WTC11 (cell line): Measurements from ENCODE around the gene TNFRSF14. TPM values are rescaled to one million over a fixed set of nuclear protein-coding genes. Genes with fewer than 3 reads are reported as not detected.
A peak's percentile ranks its signal among the peaks of the same experiment; 100 is the strongest.

ENCODE experiments used
- ATAC-seq: fragments of 200-7000 bp; cut with Tn5 transposase; 2 replicates; pipeline ENCODE4 v1.10.0; 2021; ENCODE audit warnings: mild to moderate bottlenecking, moderate library complexity
- CTCF ChIA-PET: fragments of 300-600 bp; sonication (Branson Sonifier 250); formaldehyde crosslinking; loops from one replicate; lab custom pipeline; 2021; ENCODE audit warnings: antibody characterized with exemption; lab: Charles Lee
- POLR2A ChIA-PET: fragments of 350-600 bp; sonication (Branson Sonifier 250); formaldehyde crosslinking; loops from one replicate; lab custom pipeline; 2021; ENCODE audit warnings: antibody characterized with exemption; lab: Charles Lee
- DNase-seq: peaks from one replicate; pipeline ENCODE4 v3.0.0; 2021; ENCODE audit warnings: low spot score
- H3K27ac Mint-ChIP-seq: 2 replicates; pipeline ENCODE4 v1.8.0; 2021; ENCODE audit warnings: mixed read lengths
- H3K27me3 Mint-ChIP-seq: 2 replicates; pipeline ENCODE4 v1.8.0; 2021; ENCODE audit warnings: low read depth, mild to moderate bottlenecking, moderate library complexity, mixed read lengths
- H3K36me3 Mint-ChIP-seq: 2 replicates; pipeline ENCODE4 v1.8.0; 2021; ENCODE audit warnings: mixed read lengths
- H3K4me1 Mint-ChIP-seq: 2 replicates; pipeline ENCODE4 v1.8.0; 2022; ENCODE audit warnings: mixed read lengths
- H3K4me3 Mint-ChIP-seq: 2 replicates; pipeline ENCODE4 v1.8.0; 2021; ENCODE audit warnings: mild to moderate bottlenecking, moderate library complexity, mixed read lengths
- H3K9me3 Mint-ChIP-seq: 2 replicates; pipeline ENCODE4 v1.8.0; 2021; ENCODE audit warnings: mixed read lengths
- CREB1 ChIP-seq: sonication (generic); formaldehyde crosslinking; IDR thresholded peaks from 2 replicates; pipeline ENCODE4 v1.8.0; 2023; ENCODE audit warnings: mild to moderate bottlenecking, missing genetic modification reagents
- ELF4 ChIP-seq: sonication (generic); formaldehyde crosslinking; IDR thresholded peaks from 2 replicates; pipeline ENCODE4 v1.8.1; 2022; ENCODE audit warnings: low read depth, mild to moderate bottlenecking, moderate library complexity, missing genetic modification reagents
- ESRRA ChIP-seq: sonication (generic); formaldehyde crosslinking; IDR thresholded peaks from 2 replicates; pipeline ENCODE4 v1.8.1; 2022; ENCODE audit warnings: mild to moderate bottlenecking, missing genetic modification reagents, borderline replicate concordance
- HMGA2 ChIP-seq: fragments of 250-450 bp; sonication (Bioruptor Pico); IDR thresholded peaks from 2 replicates; pipeline ENCODE4 v1.4.0; 2021; ENCODE audit warnings: mild to moderate bottlenecking, moderate library complexity
- IRF2 ChIP-seq: sonication (generic); formaldehyde crosslinking; IDR thresholded peaks from 2 replicates; pipeline ENCODE4 v1.8.0; 2022; ENCODE audit warnings: low read depth, missing genetic modification reagents, borderline replicate concordance
- RELA ChIP-seq: sonication (generic); formaldehyde crosslinking; IDR thresholded peaks from 2 replicates; pipeline ENCODE4 v1.8.1; 2022; ENCODE audit warnings: missing genetic modification reagents, mild to moderate bottlenecking, borderline replicate concordance
- SMAD4 ChIP-seq: sonication (generic); formaldehyde crosslinking; IDR thresholded peaks from 2 replicates; pipeline ENCODE4 v1.8.0; 2022; ENCODE audit warnings: mild to moderate bottlenecking, missing genetic modification reagents
- TEAD4 ChIP-seq: sonication (generic); formaldehyde crosslinking; IDR thresholded peaks from 2 replicates; pipeline ENCODE4 v1.8.0; 2022; ENCODE audit warnings: mild to moderate bottlenecking, missing genetic modification reagents
- total RNA-seq: library from RNA; stranded (reverse); gene quantifications from 3 replicates; pipeline ENCODE4 v1.2.3, GENCODE V29; 2021
- TF ChIP-seq, protein P1 (sequence below): sonication (generic); formaldehyde crosslinking; IDR thresholded peaks from 2 replicates; pipeline ENCODE4 v1.8.0; 2023; ENCODE audit warnings: missing genetic modification reagents
- TF ChIP-seq, protein P2 (sequence below): sonication (generic); formaldehyde crosslinking; IDR thresholded peaks from 2 replicates; pipeline ENCODE4 v1.8.0; 2022; ENCODE audit warnings: mild to moderate bottlenecking, missing genetic modification reagents
- TF ChIP-seq, protein P3 (sequence below): sonication (generic); formaldehyde crosslinking; IDR thresholded peaks from 2 replicates; pipeline ENCODE4 v1.8.0; 2022; ENCODE audit warnings: missing genetic modification reagents
- TF ChIP-seq, protein P4 (sequence below): sonication (generic); formaldehyde crosslinking; IDR thresholded peaks from 2 replicates; pipeline ENCODE4 v1.8.1; 2022; ENCODE audit warnings: low read depth, mild to moderate bottlenecking, moderate library complexity, missing genetic modification reagents, borderline replicate concordance

TNFRSF14 gene
- total RNA-seq, 1 experiment from 2014 or later: 0.87 TPM

DNA sequence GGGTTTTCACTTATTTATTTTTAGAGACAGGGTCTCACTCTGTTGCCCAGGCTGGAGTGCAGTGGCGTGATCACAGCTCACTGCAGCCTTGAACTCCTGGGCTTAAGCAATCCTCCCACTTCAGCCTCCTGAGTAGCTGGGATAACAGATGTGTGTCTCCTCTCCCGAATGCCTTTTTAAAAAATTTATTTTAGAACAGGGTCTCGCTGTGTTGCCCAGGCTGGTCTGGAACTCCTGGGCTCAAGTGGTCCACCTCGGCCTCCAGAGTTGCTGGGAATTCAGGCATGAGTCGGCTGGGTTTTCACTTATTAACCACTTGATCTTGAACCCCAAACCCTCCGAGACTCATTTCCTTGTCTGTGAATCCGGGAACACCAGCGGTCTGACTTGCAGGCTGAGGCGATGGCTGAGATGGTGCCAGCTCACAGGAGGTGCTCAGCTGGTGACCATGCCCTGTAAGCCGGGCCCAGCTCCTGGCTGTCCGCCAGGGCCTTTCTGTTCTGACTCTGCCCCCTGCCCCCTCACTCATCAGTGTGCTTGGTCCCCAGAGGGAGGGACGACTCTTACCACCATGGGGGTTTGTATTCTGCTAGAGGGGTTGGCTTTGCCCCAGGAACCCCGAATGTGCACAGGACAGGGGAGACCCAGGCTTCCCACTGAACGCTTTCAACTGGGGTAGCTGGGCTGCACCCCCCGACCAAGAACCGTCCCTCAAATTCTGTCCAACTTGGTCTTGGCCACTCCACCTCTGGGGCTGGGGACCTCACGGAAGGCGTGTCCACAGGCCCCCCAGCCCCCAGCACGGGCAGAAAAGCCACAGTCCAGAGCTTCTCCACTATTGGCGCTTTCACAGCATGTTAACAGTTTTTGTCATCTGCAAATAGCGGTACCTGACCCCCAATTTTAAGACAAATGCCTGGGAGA is 54.1 kb downstream of the TNFRSF14 start:
- Mint-ChIP-seq H3K27ac (no peak overlapping the region), H3K27me3 (peaks cover 4% of the 10 kb centered on the region), H3K4me3 (no peak overlapping the region), H3K4me1 (no peaks in the 10 kb centered on the region), H3K9me3 (peaks cover 33% of the 10 kb centered on the region), H3K36me3 (peaks cover 12% of the 10 kb centered on the region)
- no peak for ATAC-seq
- no peak for DNase-seq
- POLR2A ChIA-PET: no interaction called here
- TF ChIP-seq TEAD4: no peak
- no peak for TF ChIP-seq HMGA2
- TF ChIP-seq, protein P1, sequence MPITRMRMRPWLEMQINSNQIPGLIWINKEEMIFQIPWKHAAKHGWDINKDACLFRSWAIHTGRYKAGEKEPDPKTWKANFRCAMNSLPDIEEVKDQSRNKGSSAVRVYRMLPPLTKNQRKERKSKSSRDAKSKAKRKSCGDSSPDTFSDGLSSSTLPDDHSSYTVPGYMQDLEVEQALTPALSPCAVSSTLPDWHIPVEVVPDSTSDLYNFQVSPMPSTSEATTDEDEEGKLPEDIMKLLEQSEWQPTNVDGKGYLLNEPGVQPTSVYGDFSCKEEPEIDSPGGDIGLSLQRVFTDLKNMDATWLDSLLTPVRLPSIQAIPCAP (CRISPR knock-in tag): no peak
- TF ChIP-seq, protein P2, sequence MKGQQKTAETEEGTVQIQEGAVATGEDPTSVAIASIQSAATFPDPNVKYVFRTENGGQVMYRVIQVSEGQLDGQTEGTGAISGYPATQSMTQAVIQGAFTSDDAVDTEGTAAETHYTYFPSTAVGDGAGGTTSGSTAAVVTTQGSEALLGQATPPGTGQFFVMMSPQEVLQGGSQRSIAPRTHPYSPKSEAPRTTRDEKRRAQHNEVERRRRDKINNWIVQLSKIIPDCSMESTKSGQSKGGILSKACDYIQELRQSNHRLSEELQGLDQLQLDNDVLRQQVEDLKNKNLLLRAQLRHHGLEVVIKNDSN (CRISPR knock-in tag): no peak
- CTCF ChIA-PET: interaction anchor here (1.0 to 1.1 kb wide), 2 partner anchors 62 to 177 kb away, joined by 3 read pairs; no protein-coding TSS in a partner anchor

DNA sequence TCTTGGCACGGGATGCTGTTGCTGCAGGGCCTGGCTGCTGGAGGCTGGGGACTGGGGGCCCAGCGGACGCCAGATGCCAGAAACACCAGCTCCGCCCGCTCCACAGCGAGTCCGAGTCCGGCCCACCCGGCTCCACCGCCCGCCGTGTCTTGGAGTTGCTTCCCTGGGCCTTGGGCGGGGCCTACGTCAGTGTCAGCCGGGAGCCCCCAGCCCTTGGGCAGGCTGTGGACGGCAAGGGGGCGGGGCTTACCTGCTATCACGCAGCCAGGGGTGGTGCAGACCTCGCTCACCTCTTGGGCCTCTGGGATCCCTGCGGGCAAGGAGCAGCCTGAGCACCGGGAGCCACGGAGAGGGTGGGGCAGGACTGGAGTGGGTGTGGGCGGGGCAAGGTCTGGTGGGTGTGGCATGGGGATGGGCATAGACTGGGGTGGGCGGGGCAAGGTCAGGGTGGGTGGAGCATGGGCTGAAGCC is 54.9 kb downstream of the TNFRSF14 start:
- peaks cover 39% of the 10 kb centered on the region for H3K9me3 Mint-ChIP-seq
- H3K4me3 Mint-ChIP-seq: no peak overlapping the region
- no peak for TF ChIP-seq ESRRA (CRISPR knock-in tag)
- TF ChIP-seq, protein P3, sequence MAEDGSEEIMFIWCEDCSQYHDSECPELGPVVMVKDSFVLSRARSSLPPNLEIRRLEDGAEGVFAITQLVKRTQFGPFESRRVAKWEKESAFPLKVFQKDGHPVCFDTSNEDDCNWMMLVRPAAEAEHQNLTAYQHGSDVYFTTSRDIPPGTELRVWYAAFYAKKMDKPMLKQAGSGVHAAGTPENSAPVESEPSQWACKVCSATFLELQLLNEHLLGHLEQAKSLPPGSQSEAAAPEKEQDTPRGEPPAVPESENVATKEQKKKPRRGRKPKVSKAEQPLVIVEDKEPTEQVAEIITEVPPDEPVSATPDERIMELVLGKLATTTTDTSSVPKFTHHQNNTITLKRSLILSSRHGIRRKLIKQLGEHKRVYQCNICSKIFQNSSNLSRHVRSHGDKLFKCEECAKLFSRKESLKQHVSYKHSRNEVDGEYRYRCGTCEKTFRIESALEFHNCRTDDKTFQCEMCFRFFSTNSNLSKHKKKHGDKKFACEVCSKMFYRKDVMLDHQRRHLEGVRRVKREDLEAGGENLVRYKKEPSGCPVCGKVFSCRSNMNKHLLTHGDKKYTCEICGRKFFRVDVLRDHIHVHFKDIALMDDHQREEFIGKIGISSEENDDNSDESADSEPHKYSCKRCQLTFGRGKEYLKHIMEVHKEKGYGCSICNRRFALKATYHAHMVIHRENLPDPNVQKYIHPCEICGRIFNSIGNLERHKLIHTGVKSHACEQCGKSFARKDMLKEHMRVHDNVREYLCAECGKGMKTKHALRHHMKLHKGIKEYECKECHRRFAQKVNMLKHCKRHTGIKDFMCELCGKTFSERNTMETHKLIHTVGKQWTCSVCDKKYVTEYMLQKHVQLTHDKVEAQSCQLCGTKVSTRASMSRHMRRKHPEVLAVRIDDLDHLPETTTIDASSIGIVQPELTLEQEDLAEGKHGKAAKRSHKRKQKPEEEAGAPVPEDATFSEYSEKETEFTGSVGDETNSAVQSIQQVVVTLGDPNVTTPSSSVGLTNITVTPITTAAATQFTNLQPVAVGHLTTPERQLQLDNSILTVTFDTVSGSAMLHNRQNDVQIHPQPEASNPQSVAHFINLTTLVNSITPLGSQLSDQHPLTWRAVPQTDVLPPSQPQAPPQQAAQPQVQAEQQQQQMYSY (CRISPR knock-in tag): peak; percentile 92
- H3K27me3 Mint-ChIP-seq: peaks cover 4% of the 10 kb centered on the region
- peaks cover 17% of the 10 kb centered on the region for H3K36me3 Mint-ChIP-seq
- H3K27ac Mint-ChIP-seq: no peak overlapping the region
- CTCF ChIA-PET: interaction anchor here (1.0 kb wide), 1 partner anchor 63 kb away, joined by 3 read pairs; no protein-coding TSS in a partner anchor
- no peaks in the 10 kb centered on the region for H3K4me1 Mint-ChIP-seq
- ATAC-seq (peak; percentile 91), DNase-seq (peak; percentile 73)
- POLR2A ChIA-PET: no interaction called here

DNA sequence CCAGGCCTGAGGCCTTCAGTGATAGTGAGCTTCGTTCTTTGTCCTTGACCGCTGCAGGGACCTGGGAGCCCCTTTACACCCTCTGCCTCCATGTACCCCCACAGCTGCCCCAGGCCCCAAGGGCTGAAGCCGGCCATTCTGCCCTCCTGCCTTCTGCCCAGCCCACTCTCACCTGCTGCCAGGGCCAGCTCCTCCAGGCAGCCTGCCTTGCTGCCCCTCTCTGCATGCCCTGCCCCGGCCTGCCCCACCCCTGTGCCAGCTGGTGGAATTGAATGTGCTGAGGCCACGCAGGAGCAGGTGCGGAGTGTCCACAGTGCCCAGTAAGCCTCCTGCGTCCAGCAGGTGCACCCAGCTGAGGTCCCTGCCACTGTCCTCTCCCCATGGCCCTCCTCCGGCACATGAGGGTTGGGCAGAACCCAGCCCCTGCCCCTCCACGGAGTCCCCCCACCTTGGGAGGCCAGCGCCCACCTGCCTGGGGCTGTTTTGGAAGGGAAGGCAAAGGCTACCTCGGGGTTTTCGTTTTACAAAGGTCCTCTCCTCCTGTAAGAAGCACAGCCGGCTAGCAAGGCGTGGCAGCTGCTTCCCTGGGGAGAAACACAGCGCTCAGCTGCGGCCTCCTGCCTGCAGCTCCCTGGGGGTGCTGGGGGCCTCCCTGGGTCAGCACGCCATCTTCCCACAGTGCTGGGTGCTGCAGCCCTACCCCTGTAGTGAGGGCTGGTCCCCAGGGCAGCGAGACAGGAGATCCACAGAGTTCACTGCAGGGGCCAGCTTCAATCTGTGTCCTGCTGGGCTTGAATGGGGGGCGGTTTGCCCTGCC is 55.7 kb downstream of the TNFRSF14 start:
- TF ChIP-seq IRF2 (CRISPR knock-in tag) (no peak), RELA (CRISPR knock-in tag) (no peak), ELF4 (no peak), CREB1 (CRISPR knock-in tag) (no peak), SMAD4 (no peak)
- TF ChIP-seq, protein P3 (CRISPR knock-in tag): no peak
- TF ChIP-seq, protein P1 (CRISPR knock-in tag): no peak
- TF ChIP-seq, protein P4, sequence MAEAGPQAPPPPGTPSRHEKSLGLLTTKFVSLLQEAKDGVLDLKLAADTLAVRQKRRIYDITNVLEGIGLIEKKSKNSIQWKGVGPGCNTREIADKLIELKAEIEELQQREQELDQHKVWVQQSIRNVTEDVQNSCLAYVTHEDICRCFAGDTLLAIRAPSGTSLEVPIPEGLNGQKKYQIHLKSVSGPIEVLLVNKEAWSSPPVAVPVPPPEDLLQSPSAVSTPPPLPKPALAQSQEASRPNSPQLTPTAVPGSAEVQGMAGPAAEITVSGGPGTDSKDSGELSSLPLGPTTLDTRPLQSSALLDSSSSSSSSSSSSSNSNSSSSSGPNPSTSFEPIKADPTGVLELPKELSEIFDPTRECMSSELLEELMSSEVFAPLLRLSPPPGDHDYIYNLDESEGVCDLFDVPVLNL (CRISPR knock-in tag): no peak
- TF ChIP-seq, all 79 proteins: peak for 0
- POLR2A ChIA-PET: no interaction called here

More for the DNA sequence above, 55.7 kb downstream of the TNFRSF14 start:
- H3K4me1 Mint-ChIP-seq: no peaks in the 10 kb centered on the region
- CTCF ChIA-PET: no interaction called here
- no peak overlapping the region for H3K4me3 Mint-ChIP-seq
- DNase-seq (no peak), ATAC-seq (no peak)
- peaks cover 12% of the 10 kb centered on the region for H3K27me3 Mint-ChIP-seq
- H3K27ac Mint-ChIP-seq: no peak overlapping the region
- peaks cover 24% of the 10 kb centered on the region for H3K36me3 Mint-ChIP-seq
- H3K9me3 Mint-ChIP-seq: peaks cover 47% of the 10 kb centered on the region
